Sigmoid colon (tissue), 7 donors: Measurements from ENCODE around the gene RAB25. TPM values are rescaled to one million over a fixed set of nuclear protein-coding genes. Genes with fewer than 3 reads are reported as not detected.

Experiments
- DNase-seq: peaks from one replicate; pipeline ENCODE4 v3.0.0-alpha.2; 2019
- H3K27ac ChIP-seq, 4 donors: fragments of 200-600 bp; sonication (generic); one replicate each; pipeline ENCODE4 v1.5.1; 2016 to 2019; ENCODE audit warnings: mild to moderate bottlenecking in 1 of 4
- H3K27me3 ChIP-seq, 3 donors: fragments of 200-600 bp; sonication (generic); one replicate each; pipeline ENCODE4 v1.5.1; 2019; ENCODE audit warnings: mild to moderate bottlenecking in 1 of 3
- H3K36me3 ChIP-seq, 4 donors: fragments of 200-600 bp; sonication (generic); one replicate each; pipeline ENCODE4 v1.5.1; 2016 to 2019
- H3K4me1 ChIP-seq, 4 donors: fragments of 200-600 bp; sonication (generic); one replicate each; pipeline ENCODE4 v1.5.1; 2017 to 2019
- H3K4me3 ChIP-seq, 4 donors: fragments of 200-600 bp; sonication (generic); one replicate each; pipeline ENCODE4 v1.5.1; 2017 to 2019; ENCODE audit warnings: mild to moderate bottlenecking in 2 of 4, moderate library complexity in 1 of 4
- H3K9me3 ChIP-seq, 4 donors: fragments of 200-600 bp in 3 of 4; sonication (generic) in 3 of 4; one replicate each; pipeline versions ENCODE4 v1.5.1 to v1.6.1; 2013 to 2019
- EP300 ChIP-seq, 4 donors: sonication (generic); formaldehyde crosslinking; IDR thresholded peaks; one replicate each; pipeline ENCODE4 v1.6.1; 2017; ENCODE audit warnings: antibody characterized with exemption in 4 of 4
- POLR2A ChIP-seq, 2 donors: fragments of 450-650 bp; IDR thresholded peaks; one replicate each; pipeline ENCODE4 v1.6.1; 2016; ENCODE audit warnings: antibody characterized with exemption in 2 of 2, mild to moderate bottlenecking in 2 of 2, moderate library complexity in 2 of 2
- POLR2AphosphoS5 ChIP-seq, 4 donors: sonication (generic); formaldehyde crosslinking; IDR thresholded peaks; one replicate each; pipeline ENCODE4 v1.6.1; 2017; ENCODE audit warnings: antibody characterized with exemption in 4 of 4
- WGBS, 2 donors: extraction: QIAGEN DNeasy Blood & Tissue Kit; methylation state at CpG; one replicate each; pipeline ENCODE4 v1.1.7; 2013; 5-methylcytosine and 5-hydroxymethylcytosine counted together
- intact Hi-C: fragments of 100-400 bp; cut with DNase I; formaldehyde crosslinking; loops from one replicate; pipeline ENCODE4 v1.15.1; 2023
- polyA plus RNA-seq, 3 donors: library from polyadenylated mRNA; stranded (reverse); fragments of 200-250 nt; gene quantifications; one replicate each; pipeline ENCODE4 v1.2.3, GENCODE V29; 2013
- total RNA-seq, 4 donors: library from RNA; depleted of rRNA; stranded (reverse); fragments of >200 nt; gene quantifications; one replicate each; pipeline ENCODE4 v1.1.0, GENCODE V29; 2016
- TF ChIP-seq, protein P1 (sequence below), 4 experiments: fragments of 450-650 bp in 3 of 4; fragments of 200-600 bp in 1 of 4; IDR thresholded peaks; one replicate each; pipeline ENCODE4 v1.5.1; 2016 to 2019; ENCODE audit warnings: antibody characterized with exemption in 4 of 4, mild to moderate bottlenecking in 3 of 4, moderate library complexity in 2 of 4
- donor health status: healthy with polysubstance abuse.
- donor health status: Bipolar disorder and iron deficiency.
- donor health status: healthy.

RAB25 gene
- total and polyA plus RNA-seq, 7 donors = 187 to 237 (median 201) TPM; not detected in 4

DNA sequence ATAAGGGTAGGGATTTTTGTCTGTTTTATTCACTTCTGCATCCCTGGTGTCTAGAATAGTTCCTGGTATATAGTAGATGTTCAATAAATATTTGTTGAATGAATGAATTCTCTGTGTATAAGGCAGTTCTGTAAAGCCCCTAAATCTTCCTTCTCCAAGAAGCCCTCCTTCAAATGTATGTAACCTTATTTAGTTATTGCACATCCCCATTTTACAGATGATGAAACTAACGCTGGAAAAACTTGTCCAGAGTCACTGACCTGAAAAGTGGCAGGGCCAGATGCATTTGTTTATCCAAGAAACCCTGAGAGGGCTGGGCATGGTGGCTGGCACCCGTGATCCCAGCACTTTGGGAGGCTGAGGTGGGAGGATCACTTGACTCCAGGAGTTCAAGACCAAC, 49.3 kb downstream of the RAB25 start:
- H3K36me3 ChIP-seq = no peaks in the 10 kb centered on the region
- no peak for DNase-seq
- intact Hi-C loops = no loop called here
- TF ChIP-seq POLR2AphosphoS5 (IDR thresholded peaks at IDR 0.05) = no peak
- H3K27me3 ChIP-seq = no peaks in the 10 kb centered on the region
- 66 to 85% methylated on average over 2 of the region's 2 CpGs for WGBS, 2 donors
- H3K27ac ChIP-seq = no peak overlapping the region
- H3K4me1 ChIP-seq = peaks cover 0 to 51% (median 38%) of the 10 kb centered on the region in 4 donors
- no peak overlapping the region for H3K4me3 ChIP-seq
- H3K9me3 ChIP-seq = no peaks in the 10 kb centered on the region

DNA sequence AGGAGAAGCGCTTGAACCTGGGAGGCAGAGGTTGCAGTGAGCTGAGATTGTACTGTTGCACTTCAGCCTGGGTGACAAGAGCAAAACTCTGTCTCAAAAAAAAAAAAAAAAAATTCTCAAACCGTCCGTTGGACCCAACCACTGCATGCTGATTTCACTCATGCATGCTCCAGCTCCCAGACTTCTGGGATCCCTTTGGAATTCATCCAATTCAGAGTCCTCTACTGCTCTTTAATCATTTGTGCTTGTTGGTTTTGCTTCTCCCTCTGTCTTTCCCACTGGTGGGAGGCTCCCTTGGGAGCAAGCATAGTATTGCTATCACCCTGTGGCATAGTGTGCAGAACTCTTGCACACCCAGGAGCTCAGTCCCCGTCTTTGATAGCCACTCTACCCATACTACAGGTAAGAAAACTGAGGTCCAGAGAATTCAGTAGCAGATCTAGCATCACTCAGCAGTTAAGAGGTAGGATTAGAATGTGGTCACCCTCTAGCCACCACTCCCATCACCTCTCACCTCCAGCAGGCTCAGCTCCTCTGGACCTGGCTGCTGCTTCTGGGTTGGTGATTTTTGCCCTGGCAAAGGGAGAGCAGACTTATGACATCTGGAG, 50.5 kb downstream of the RAB25 start:
- TF ChIP-seq EP300 (IDR thresholded peaks at IDR 0.05) (no peak), POLR2A (IDR thresholded peaks at IDR 0.05) (no peak), POLR2AphosphoS5 (IDR thresholded peaks at IDR 0.05) (no peak)
- TF ChIP-seq, protein P1, sequence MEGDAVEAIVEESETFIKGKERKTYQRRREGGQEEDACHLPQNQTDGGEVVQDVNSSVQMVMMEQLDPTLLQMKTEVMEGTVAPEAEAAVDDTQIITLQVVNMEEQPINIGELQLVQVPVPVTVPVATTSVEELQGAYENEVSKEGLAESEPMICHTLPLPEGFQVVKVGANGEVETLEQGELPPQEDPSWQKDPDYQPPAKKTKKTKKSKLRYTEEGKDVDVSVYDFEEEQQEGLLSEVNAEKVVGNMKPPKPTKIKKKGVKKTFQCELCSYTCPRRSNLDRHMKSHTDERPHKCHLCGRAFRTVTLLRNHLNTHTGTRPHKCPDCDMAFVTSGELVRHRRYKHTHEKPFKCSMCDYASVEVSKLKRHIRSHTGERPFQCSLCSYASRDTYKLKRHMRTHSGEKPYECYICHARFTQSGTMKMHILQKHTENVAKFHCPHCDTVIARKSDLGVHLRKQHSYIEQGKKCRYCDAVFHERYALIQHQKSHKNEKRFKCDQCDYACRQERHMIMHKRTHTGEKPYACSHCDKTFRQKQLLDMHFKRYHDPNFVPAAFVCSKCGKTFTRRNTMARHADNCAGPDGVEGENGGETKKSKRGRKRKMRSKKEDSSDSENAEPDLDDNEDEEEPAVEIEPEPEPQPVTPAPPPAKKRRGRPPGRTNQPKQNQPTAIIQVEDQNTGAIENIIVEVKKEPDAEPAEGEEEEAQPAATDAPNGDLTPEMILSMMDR (IDR thresholded peaks at IDR 0.05) = no peak
- WGBS, 2 donors = 87 to 90% methylated on average over 4 of the region's 4 CpGs
- intact Hi-C loops = no loop called here
- DNase-seq = no peak
- no peak overlapping the region for H3K4me3 ChIP-seq
- H3K36me3 ChIP-seq = no peaks in the 10 kb centered on the region
- H3K4me1 ChIP-seq = peaks cover 0 to 44% (median 32%) of the 10 kb centered on the region in 4 donors
- no peaks in the 10 kb centered on the region for H3K27me3 ChIP-seq
- H3K9me3 ChIP-seq = no peaks in the 10 kb centered on the region
- peak overlapping the region; percentile 95 to 100 (median 98) for H3K27ac ChIP-seq

DNA sequence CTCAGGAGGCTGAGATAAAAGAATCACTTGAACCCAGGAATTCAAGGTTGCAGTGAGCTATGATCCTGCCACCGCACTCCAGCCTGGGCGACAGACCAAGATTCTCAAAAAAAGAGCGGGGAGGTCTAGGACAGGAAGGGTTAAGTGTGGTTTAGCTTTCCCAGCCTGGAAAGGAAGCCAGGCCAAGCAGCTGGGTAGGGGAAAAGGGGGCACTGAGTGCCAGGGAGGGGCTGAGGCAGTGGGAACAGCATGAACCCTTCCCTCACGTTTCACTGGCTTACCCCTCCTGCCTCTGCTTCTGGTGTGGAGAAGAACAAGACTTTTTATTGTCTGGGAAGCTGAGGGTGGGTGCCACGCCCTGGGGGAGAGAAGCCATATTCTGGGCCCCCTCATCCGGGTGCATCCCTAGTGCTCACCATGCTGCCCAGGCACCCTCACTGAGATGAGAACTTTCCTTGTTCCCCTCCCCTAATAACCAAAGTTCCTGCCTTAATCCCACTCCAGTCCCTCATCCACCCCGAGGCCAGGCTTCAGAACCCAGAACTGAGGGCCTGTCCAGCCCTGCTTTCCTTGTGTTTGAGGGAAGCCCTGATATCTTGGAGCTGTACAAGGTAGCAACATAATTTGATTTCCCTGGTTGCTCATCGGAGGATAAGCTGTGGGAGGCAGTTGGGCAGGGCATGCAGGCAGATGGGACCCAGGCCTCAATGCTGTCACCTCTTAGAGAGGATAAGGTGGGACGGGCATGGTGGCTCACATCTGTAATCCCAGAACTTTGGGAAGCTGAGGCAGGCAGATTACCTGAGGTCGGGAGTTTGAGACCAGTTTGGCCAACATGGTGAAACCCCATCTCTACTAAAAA, 51.5 kb downstream of the RAB25 start:
- intact Hi-C loops = no loop called here
- no peaks in the 10 kb centered on the region for H3K9me3 ChIP-seq
- H3K27me3 ChIP-seq = no peaks in the 10 kb centered on the region
- peaks cover 0 to 45% (median 35%) of the 10 kb centered on the region in 4 donors for H3K4me1 ChIP-seq
- no peaks in the 10 kb centered on the region for H3K36me3 ChIP-seq
- peak overlapping the region; percentile 95 to 100 (median 98) for H3K27ac ChIP-seq
- H3K4me3 ChIP-seq = no peak overlapping the region
- TF ChIP-seq POLR2A (IDR thresholded peaks at IDR 0.05) (no peak), EP300 (IDR thresholded peaks at IDR 0.05) (peak in 2 of 4 donors; percentile 25 to 33), POLR2AphosphoS5 (IDR thresholded peaks at IDR 0.05) (peak in 3 of 4 donors; percentile 38 to 55 (median 39))
- TF ChIP-seq, protein P1 (IDR thresholded peaks at IDR 0.05) = no peak
- 56 to 69% methylated on average over 10 of the region's 10 CpGs for WGBS, 2 donors
- DNase-seq = peak; percentile 74

DNA sequence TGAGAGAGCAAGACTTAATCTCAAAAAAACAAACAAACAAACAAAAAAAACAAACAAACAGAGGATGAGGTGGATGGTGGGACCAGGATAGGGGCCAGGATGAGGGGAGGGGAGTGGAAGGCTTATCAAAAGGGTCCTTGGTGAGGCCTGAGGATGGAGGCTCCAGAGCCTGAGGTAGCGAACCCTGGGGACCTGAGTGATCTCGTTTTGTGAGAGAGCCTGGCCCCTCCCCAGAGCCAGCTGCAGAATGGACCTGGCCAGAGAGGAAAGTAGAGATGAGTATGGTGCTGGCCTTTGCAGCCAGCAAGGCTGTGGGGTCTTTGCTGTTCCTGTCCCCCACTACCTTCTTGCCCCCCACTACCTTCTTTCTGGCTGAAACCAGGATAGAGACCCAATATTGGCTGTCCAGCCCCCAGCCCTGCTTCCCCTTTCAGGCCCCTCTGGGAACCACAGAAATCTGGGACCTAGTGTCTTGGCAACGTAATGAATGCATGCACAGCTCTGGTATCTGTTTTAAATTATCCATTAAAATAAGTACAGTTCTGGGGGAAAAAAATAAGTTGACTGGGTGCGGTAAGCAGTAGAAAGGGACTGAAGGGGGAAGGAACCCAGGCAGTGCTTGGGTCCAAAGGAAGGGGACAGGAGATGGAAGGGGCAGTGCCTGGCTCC, 52.5 kb downstream of the RAB25 start:
- Histone ChIP-seq H3K9me3 (no peaks in the 10 kb centered on the region), H3K27me3 (no peaks in the 10 kb centered on the region), H3K4me3 (no peak overlapping the region), H3K27ac (peak overlapping the region; percentile 95 to 100 (median 98)), H3K36me3 (no peaks in the 10 kb centered on the region), H3K4me1 (peaks cover 0 to 54% (median 44%) of the 10 kb centered on the region in 4 donors)
- 62 to 63% methylated on average over 4 of the region's 4 CpGs for WGBS, 2 donors
- DNase-seq = no peak
- TF ChIP-seq, protein P1 (IDR thresholded peaks at IDR 0.05) = no peak
- TF ChIP-seq POLR2A (IDR thresholded peaks at IDR 0.05) (no peak), POLR2AphosphoS5 (IDR thresholded peaks at IDR 0.05) (no peak), EP300 (IDR thresholded peaks at IDR 0.05) (no peak)
- intact Hi-C loops = no loop called here
